ENCODE measurements around the gene GLI2. TPM values are rescaled to one million over a fixed set of nuclear protein-coding genes. Genes with fewer than 3 reads are reported as not detected.

GLI2 gene
- polyA plus RNA-seq, 2 of the 4 experiments (the other 2 are of a cell fraction) = 5.6 to 12.5 TPM

GRCh38 chr2:120770176-120770575, 34.5 kb downstream of the GLI2 start:
- 0 out of 3 replicates have a peak overlapping the region, but pooled peaks have one; percentile 43 for H3K4me2 ChIP-seq
- CTCF ChIA-PET = interaction anchor here (0.6 to 2.0 kb wide), 3 partner anchors 15 to 300 kb away, joined by 3 to 5 read pairs (median 3); no protein-coding TSS in a partner anchor
- DNase-seq (ENCODE audit: low read depth in 1 of 2, low spot score in 1 of 2) (no peak), FAIRE-seq (no peak), ATAC-seq (no peak)
- H3K4me3 ChIP-seq = no peak overlapping the region
- no peaks in the 10 kb centered on the region for H3K9me3 ChIP-seq
- H3K4me1 ChIP-seq = peaks cover 52% of the 10 kb centered on the region
- POLR2A ChIA-PET = no interaction called here
- 95% methylated on average over 2 of the region's 4 CpGs for WGBS (ENCODE audit: missing lambda C conversion rate)
- TF ChIP-seq ATOH8 (CRISPR knock-in tag; IDR thresholded peaks at IDR 0.05; ENCODE audit: low read depth) = no peak
- no peak for TF ChIP-seq USF2 (IDR thresholded peaks at IDR 0.05)
- no peak for TF ChIP-seq NR3C1 (IDR thresholded peaks at IDR 0.05)
- no peak for TF ChIP-seq CBX2 (IDR thresholded peaks at IDR 0.05; ENCODE audit: borderline replicate concordance, low read depth)
- TF ChIP-seq MAZ (IDR thresholded peaks at IDR 0.05; ENCODE audit: borderline replicate concordance, low read depth, low read length) = no peak
- peak overlapping the region in 1 of 2 experiments; percentile 66; a peak in 1 of 6 replicates for H3K27ac ChIP-seq

GRCh38 chr2:120770641-120771040, 35.0 kb downstream of the GLI2 start:
- ATAC-seq (no peak), FAIRE-seq (no peak), DNase-seq (ENCODE audit: low read depth in 1 of 2, low spot score in 1 of 2) (no peak)
- no peak for TF ChIP-seq PHF8 (IDR thresholded peaks at IDR 0.05; ENCODE audit: borderline replicate concordance, low read depth)
- no peak for TF ChIP-seq FOXS1 (CRISPR knock-in tag; IDR thresholded peaks at IDR 0.05)
- TF ChIP-seq FOSL2 (IDR thresholded peaks at IDR 0.05) = no peak
- no peak for TF ChIP-seq FOSL2 (CRISPR knock-in tag; IDR thresholded peaks at IDR 0.05)
- TF ChIP-seq GATA3 (IDR thresholded peaks at IDR 0.05; ENCODE audit: borderline replicate concordance) = no peak
- no peak for TF ChIP-seq ZFP36 (IDR thresholded peaks at IDR 0.05; ENCODE audit: borderline replicate concordance, partially characterized antibody)
- no peak for TF ChIP-seq MAZ (IDR thresholded peaks at IDR 0.05; ENCODE audit: borderline replicate concordance, low read depth, low read length)
- TF ChIP-seq SREBF2 (IDR thresholded peaks at IDR 0.05) = no peak
- TF ChIP-seq RARB (CRISPR knock-in tag; IDR thresholded peaks at IDR 0.05) = no peak
- TF ChIP-seq HOXA7 (CRISPR knock-in tag; IDR thresholded peaks at IDR 0.05) = no peak
- TF ChIP-seq CBX2 (IDR thresholded peaks at IDR 0.05; ENCODE audit: borderline replicate concordance, low read depth) = no peak
- TF ChIP-seq NPAS2 (CRISPR knock-in tag; IDR thresholded peaks at IDR 0.05; ENCODE audit: borderline replicate concordance) = no peak
- no peak for TF ChIP-seq MAFK (IDR thresholded peaks at IDR 0.05; ENCODE audit: partially characterized antibody)
- TF ChIP-seq RNF2 (IDR thresholded peaks at IDR 0.05; ENCODE audit: borderline replicate concordance, low read depth) = no peak
- TF ChIP-seq ZC3H11A (IDR thresholded peaks at IDR 0.05) = no peak
- H3K4me1 ChIP-seq = peaks cover 48% of the 10 kb centered on the region
- no peak overlapping the region for H3K4me3 ChIP-seq
- WGBS (ENCODE audit: missing lambda C conversion rate) = 90% methylated on average over 6 of the region's 6 CpGs
- ChIA-PET CTCF (interaction anchor here (0.6 to 0.9 kb wide), 2 partner anchors 15 to 300 kb away, joined by 3 read pairs; no protein-coding TSS in a partner anchor), POLR2A (no interaction called here)
- H3K9me3 ChIP-seq = no peaks in the 10 kb centered on the region
- peak overlapping the region; percentile 43 for H3K4me2 ChIP-seq
- peak overlapping the region in 1 of 2 experiments; percentile 66; a peak in 3 of 6 replicates for H3K27ac ChIP-seq

- Histone ChIP-seq H3K27ac (peak overlapping the region; percentile 11 to 66; a peak in 3 of 6 replicates), H3K4me3 (no peak overlapping the region), H3K4me1 (peaks cover 42% of the 10 kb centered on the region), H3K9me3 (no peaks in the 10 kb centered on the region), H3K4me2 (peak overlapping the region; percentile 43)
- ChIA-PET CTCF (interaction anchor here (0.9 kb wide), 1 partner anchor 299 kb away, joined by 3 read pairs; no protein-coding TSS in a partner anchor), POLR2A (no interaction called here)
- whole genome bisulfite sequencing (ENCODE audit: missing lambda C conversion rate) = 49% methylated on average over 14 of the region's 14 CpGs
- ATAC-seq (peak; percentile 80 to 86), FAIRE-seq (no peak), DNase-seq (ENCODE audit: low read depth in 1 of 2, low spot score in 1 of 2) (peak; percentile 44 to 50)
- no peak for TF ChIP-seq FOSB (CRISPR knock-in tag; IDR thresholded peaks at IDR 0.05)
- no peak for TF ChIP-seq FOSL2 (IDR thresholded peaks at IDR 0.05)
- peak; percentile 43; the same call in 1 of the 2 replicates for TF ChIP-seq FOSL2 (CRISPR knock-in tag; IDR thresholded peaks at IDR 0.05)
- TF ChIP-seq GATA3 (IDR thresholded peaks at IDR 0.05; ENCODE audit: borderline replicate concordance) = no peak
These were observed 35.6 kb downstream of the GLI2 start for GRCh38 chr2:120771111-120771780.

Measured in A549 (cell line).